ENCODE data around the gene ZNF804B.

The ZNF804B gene

GRCh38 chr7:88761779-88762178, 2.3 kb downstream of the ZNF804B start:
- DNase-seq (ENCODE audit: low read depth in 1 of 2, low spot score in 1 of 2) = no peak
- peaks cover 20% of the 10 kb centered on the region for H3K27me3 ChIP-seq (ENCODE audit: insufficient read depth, poor library complexity, severe bottlenecking)
- no peak overlapping the region for H3K4me3 ChIP-seq (replicated peaks; ENCODE audit: insufficient read depth, low read length)
- H3K27ac ChIP-seq (replicated peaks) = no peak overlapping the region
- TF ChIP-seq, protein P1, sequence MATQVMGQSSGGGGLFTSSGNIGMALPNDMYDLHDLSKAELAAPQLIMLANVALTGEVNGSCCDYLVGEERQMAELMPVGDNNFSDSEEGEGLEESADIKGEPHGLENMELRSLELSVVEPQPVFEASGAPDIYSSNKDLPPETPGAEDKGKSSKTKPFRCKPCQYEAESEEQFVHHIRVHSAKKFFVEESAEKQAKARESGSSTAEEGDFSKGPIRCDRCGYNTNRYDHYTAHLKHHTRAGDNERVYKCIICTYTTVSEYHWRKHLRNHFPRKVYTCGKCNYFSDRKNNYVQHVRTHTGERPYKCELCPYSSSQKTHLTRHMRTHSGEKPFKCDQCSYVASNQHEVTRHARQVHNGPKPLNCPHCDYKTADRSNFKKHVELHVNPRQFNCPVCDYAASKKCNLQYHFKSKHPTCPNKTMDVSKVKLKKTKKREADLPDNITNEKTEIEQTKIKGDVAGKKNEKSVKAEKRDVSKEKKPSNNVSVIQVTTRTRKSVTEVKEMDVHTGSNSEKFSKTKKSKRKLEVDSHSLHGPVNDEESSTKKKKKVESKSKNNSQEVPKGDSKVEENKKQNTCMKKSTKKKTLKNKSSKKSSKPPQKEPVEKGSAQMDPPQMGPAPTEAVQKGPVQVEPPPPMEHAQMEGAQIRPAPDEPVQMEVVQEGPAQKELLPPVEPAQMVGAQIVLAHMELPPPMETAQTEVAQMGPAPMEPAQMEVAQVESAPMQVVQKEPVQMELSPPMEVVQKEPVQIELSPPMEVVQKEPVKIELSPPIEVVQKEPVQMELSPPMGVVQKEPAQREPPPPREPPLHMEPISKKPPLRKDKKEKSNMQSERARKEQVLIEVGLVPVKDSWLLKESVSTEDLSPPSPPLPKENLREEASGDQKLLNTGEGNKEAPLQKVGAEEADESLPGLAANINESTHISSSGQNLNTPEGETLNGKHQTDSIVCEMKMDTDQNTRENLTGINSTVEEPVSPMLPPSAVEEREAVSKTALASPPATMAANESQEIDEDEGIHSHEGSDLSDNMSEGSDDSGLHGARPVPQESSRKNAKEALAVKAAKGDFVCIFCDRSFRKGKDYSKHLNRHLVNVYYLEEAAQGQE (IDR thresholded peaks at IDR 0.05; ENCODE audit: insufficient replicate concordance, low read depth) = no peak
- no peak for TF ChIP-seq SPI1 (IDR thresholded peaks at IDR 0.05; ENCODE audit: borderline replicate concordance, low read depth)
- no peak for TF ChIP-seq POLR2AphosphoS5 (IDR thresholded peaks at IDR 0.05; ENCODE audit: low read depth)
- no peak for TF ChIP-seq GABPA (IDR thresholded peaks at IDR 0.05; ENCODE audit: low read depth)
- TF ChIP-seq, protein P2, sequence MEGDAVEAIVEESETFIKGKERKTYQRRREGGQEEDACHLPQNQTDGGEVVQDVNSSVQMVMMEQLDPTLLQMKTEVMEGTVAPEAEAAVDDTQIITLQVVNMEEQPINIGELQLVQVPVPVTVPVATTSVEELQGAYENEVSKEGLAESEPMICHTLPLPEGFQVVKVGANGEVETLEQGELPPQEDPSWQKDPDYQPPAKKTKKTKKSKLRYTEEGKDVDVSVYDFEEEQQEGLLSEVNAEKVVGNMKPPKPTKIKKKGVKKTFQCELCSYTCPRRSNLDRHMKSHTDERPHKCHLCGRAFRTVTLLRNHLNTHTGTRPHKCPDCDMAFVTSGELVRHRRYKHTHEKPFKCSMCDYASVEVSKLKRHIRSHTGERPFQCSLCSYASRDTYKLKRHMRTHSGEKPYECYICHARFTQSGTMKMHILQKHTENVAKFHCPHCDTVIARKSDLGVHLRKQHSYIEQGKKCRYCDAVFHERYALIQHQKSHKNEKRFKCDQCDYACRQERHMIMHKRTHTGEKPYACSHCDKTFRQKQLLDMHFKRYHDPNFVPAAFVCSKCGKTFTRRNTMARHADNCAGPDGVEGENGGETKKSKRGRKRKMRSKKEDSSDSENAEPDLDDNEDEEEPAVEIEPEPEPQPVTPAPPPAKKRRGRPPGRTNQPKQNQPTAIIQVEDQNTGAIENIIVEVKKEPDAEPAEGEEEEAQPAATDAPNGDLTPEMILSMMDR (IDR thresholded peaks at IDR 0.05; ENCODE audit: insufficient read depth, low read length) = no peak

DNA sequence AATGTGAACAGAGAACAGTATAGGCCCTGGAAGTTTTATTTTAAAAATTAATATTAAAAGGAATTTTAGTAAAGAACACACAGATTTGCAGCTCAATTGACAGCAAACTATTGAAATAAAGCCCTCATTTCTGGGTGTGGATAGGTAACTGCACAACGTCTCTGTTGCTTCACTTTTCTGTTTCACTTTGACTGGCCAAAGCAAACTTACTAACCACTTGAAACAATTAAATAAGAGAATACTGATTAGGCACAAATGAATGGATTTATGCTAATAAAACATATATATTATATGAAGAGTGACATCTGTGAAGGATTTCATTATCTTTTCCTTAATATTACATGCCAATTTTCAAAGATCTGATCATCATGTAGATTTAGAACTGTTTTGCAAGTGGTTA, 11.9 kb downstream of the ZNF804B start:
- DNase-seq (ENCODE audit: low read depth in 1 of 2, low spot score in 1 of 2) = no peak
- no peak overlapping the region for H3K27ac ChIP-seq (replicated peaks)
- no peak overlapping the region for H3K4me3 ChIP-seq (replicated peaks; ENCODE audit: insufficient read depth, low read length)
- TF ChIP-seq SPI1 (IDR thresholded peaks at IDR 0.05; ENCODE audit: borderline replicate concordance, low read depth) (no peak), POLR2AphosphoS5 (IDR thresholded peaks at IDR 0.05; ENCODE audit: low read depth) (no peak), GABPA (IDR thresholded peaks at IDR 0.05; ENCODE audit: low read depth) (no peak)
- TF ChIP-seq, protein P2 (IDR thresholded peaks at IDR 0.05; ENCODE audit: insufficient read depth, low read length) = no peak
- TF ChIP-seq, protein P1 (IDR thresholded peaks at IDR 0.05; ENCODE audit: insufficient replicate concordance, low read depth) = no peak
- H3K27me3 ChIP-seq (ENCODE audit: insufficient read depth, poor library complexity, severe bottlenecking) = no peaks in the 10 kb centered on the region

DNA sequence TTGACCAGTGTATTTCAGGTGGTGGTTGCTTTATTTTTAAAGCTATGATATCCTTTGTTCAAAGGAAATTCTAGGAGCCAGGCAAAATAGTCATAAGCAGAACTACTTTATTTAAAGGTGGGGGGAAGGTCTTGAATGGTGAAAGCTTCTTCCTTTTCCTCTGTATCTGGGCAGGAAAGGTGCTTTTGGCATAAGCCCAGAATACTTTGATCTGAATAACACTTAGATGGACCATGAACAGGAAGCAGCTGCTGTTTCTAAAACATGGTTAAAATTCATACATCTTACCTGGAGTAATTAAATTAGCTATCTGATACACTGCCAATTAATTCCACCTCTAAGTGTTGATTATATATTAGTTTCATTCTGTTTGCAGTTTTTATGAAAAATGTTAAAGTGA, 13.3 kb downstream of the ZNF804B start:
- H3K27me3 ChIP-seq (ENCODE audit: insufficient read depth, poor library complexity, severe bottlenecking) = no peaks in the 10 kb centered on the region
- DNase-seq (ENCODE audit: low read depth in 1 of 2, low spot score in 1 of 2) = no peak
- no peak overlapping the region for H3K27ac ChIP-seq (replicated peaks)
- H3K4me3 ChIP-seq (replicated peaks; ENCODE audit: insufficient read depth, low read length) = no peak overlapping the region
- TF ChIP-seq SPI1 (IDR thresholded peaks at IDR 0.05; ENCODE audit: borderline replicate concordance, low read depth) = no peak
- TF ChIP-seq GABPA (IDR thresholded peaks at IDR 0.05; ENCODE audit: low read depth) = no peak
- TF ChIP-seq, protein P1 (IDR thresholded peaks at IDR 0.05; ENCODE audit: insufficient replicate concordance, low read depth) = no peak
- no peak for TF ChIP-seq POLR2AphosphoS5 (IDR thresholded peaks at IDR 0.05; ENCODE audit: low read depth)
- TF ChIP-seq, protein P2 (IDR thresholded peaks at IDR 0.05; ENCODE audit: insufficient read depth, low read length) = no peak
